Stomach (tissue), 4 donors: ENCODE data around the gene ANKS1B.
"Not testable (repeated sequence)": the region's sequence is repeated elsewhere in the genome, so short reads cannot be mapped to it uniquely, and the experiment has no call there.

ENCODE experiments used
- CTCF ChIP-seq, 7 experiments: fragments of 450-650 bp in 4 of 7; fragments of 200-600 bp in 3 of 7; sonication (generic) in 3 of 7; IDR thresholded peaks; one replicate each; pipeline ENCODE4 v1.5.1; 2016 to 2019; ENCODE audit warnings: antibody characterized with exemption in 7 of 7, control low read depth in 2 of 7, mild to moderate bottlenecking in 1 of 7
- POLR2A ChIP-seq, 4 donors: fragments of 450-650 bp; IDR thresholded peaks; one replicate each; pipeline ENCODE4 v1.6.1; 2016; ENCODE audit warnings: antibody characterized with exemption in 4 of 4, control low read depth in 2 of 4, mild to moderate bottlenecking in 1 of 4, moderate library complexity in 1 of 4
- POLR2AphosphoS5 ChIP-seq, 3 donors: sonication (generic); formaldehyde crosslinking; IDR thresholded peaks; one replicate each; pipeline ENCODE4 v1.6.1; 2016; ENCODE audit warnings: antibody characterized with exemption in 3 of 3

GRCh38 chr12:99321210-99321609 is 663.5 kb downstream of the ANKS1B start:
- TF ChIP-seq POLR2A, CTCF, POLR2AphosphoS5 (IDR thresholded peaks at IDR 0.05): not testable (repeated sequence)
